B cell (primary cell): ENCODE data around the gene SMURF1. TPM values are rescaled to one million over a fixed set of nuclear protein-coding genes. Genes with fewer than 3 reads are reported as not detected.

Source experiments
- ATAC-seq: fragments of 200-7000 bp; cut with Tn5 transposase; one replicate; pipeline ENCODE4 v1.10.0; 2021; ENCODE audit warnings: low read depth, mild to moderate bottlenecking, moderate number of reproducible peaks, moderate library complexity
- CTCF ChIA-PET: fragments of 350-600 bp; sonication (Branson Sonifier 250); formaldehyde crosslinking; loops from one replicate; lab custom pipeline; 2021; ENCODE audit warnings: antibody characterized with exemption, inconsistent platforms; lab: Charles Lee
- POLR2A ChIA-PET: fragments of 350-600 bp; sonication (Branson Sonifier 250); formaldehyde crosslinking; loops from one replicate; lab custom pipeline; 2021; ENCODE audit warnings: antibody characterized with exemption; lab: Charles Lee
- DNase-seq: peaks from one replicate; pipeline ENCODE4 v3.0.0; 2013
- H2AFZ ChIP-seq: 2 replicates; pipeline ENCODE4 v1.6.1; 2012; ENCODE audit warnings: mild to moderate bottlenecking, low read depth, low read length; ENCODE audit not compliant: insufficient read depth, poor library complexity, severe bottlenecking
- H3K27ac ChIP-seq, 2 donors: 1 replicate in 1 of 2; 2 replicates in 1 of 2; pipeline ENCODE4 v1.5.1; 2012 to 2013; ENCODE audit warnings: low read length in 2 of 2, mild to moderate bottlenecking in 2 of 2, moderate library complexity in 1 of 2
- H3K27me3 ChIP-seq, 4 experiments: fragments of 200-600 bp in 1 of 4; sonication (generic) in 1 of 4; replicated peaks in 1 of 4; 1 replicate in 2 of 4; 2 replicates in 2 of 4; pipeline versions ENCODE4 v1.6.1 to v1.7.0; 2013 to 2016; ENCODE audit warnings: low read length in 3 of 4, mild to moderate bottlenecking in 2 of 4, mixed read lengths in 1 of 4, moderate library complexity in 1 of 4; ENCODE audit not compliant: insufficient read depth in 4 of 4, control insufficient read depth in 3 of 4; ENCODE audit errors: control extremely low read depth in 1 of 4
- H3K36me3 ChIP-seq, 2 experiments: replicated peaks in 1 of 2; 1 replicate in 1 of 2; 2 replicates in 1 of 2; pipeline versions ENCODE4 v1.6.1 to v1.7.1; 2013; ENCODE audit warnings: low read length in 1 of 2; ENCODE audit not compliant: insufficient read depth in 2 of 2, control insufficient read depth in 1 of 2; ENCODE audit errors: control extremely low read depth in 1 of 2, extremely low read depth in 1 of 2
- H3K4me1 ChIP-seq, 2 donors: fragments of 200-600 bp in 1 of 2; sonication (generic) in 1 of 2; 1 replicate in 1 of 2; 2 replicates in 1 of 2; pipeline versions ENCODE4 v1.5.1 to v1.6.1; 2013 to 2017; ENCODE audit warnings: low read length in 2 of 2; ENCODE audit not compliant: control insufficient read depth in 2 of 2, insufficient read depth in 2 of 2
- H3K4me2 ChIP-seq: replicated peaks from 2 replicates; pipeline ENCODE3; 2012; ENCODE audit warnings: mild to moderate bottlenecking, low read depth, low read length; ENCODE audit not compliant: poor library complexity, severe bottlenecking
- H3K4me3 ChIP-seq, 5 experiments: fragments of 200-600 bp in 1 of 5; sonication (generic) in 1 of 5; 1 replicate in 3 of 5; 2 replicates in 2 of 5; pipeline versions ENCODE4 v1.5.1 to v1.7.0; 2011 to 2016; ENCODE audit warnings: low read length in 4 of 5, mild to moderate bottlenecking in 4 of 5, low read depth in 2 of 5, control low read depth in 1 of 5, moderate library complexity in 1 of 5; ENCODE audit not compliant: insufficient read depth in 1 of 5; ENCODE audit errors: control extremely low read depth in 1 of 5, extremely low read depth in 1 of 5
- H3K79me2 ChIP-seq: fragments of 200-600 bp; sonication (generic); one replicate; pipeline ENCODE4 v1.6.0; 2016; ENCODE audit warnings: low read length; ENCODE audit not compliant: control insufficient read depth, insufficient read depth
- H3K9ac ChIP-seq: fragments of 200-600 bp; sonication (generic); 2 replicates; pipeline ENCODE4 v1.6.1; 2017; ENCODE audit warnings: mild to moderate bottlenecking, low read length, moderate library complexity
- H3K9me3 ChIP-seq, 3 donors: one replicate each; pipeline versions ENCODE4 v1.6.1 to v1.7.1; 2013; ENCODE audit warnings: low read length in 2 of 3; ENCODE audit not compliant: control insufficient read depth in 2 of 3, insufficient read depth in 1 of 3; ENCODE audit errors: control extremely low read depth in 1 of 3
- H4K20me1 ChIP-seq: 2 replicates; pipeline ENCODE4 v1.6.0; 2012; ENCODE audit warnings: mild to moderate bottlenecking, low read length; ENCODE audit not compliant: insufficient read depth, control insufficient read depth, poor library complexity, severe bottlenecking
- H3K27ac Mint-ChIP-seq: one replicate; pipeline ENCODE4 v1.8.0; 2021; ENCODE audit warnings: mixed read lengths
- H3K27me3 Mint-ChIP-seq: one replicate; pipeline ENCODE4 v1.8.0; 2021; ENCODE audit warnings: mixed read lengths
- H3K4me1 Mint-ChIP-seq: one replicate; pipeline ENCODE4 v1.8.0; 2021; ENCODE audit warnings: mixed read lengths
- H3K4me3 Mint-ChIP-seq: one replicate; pipeline ENCODE4 v1.8.0; 2021; ENCODE audit warnings: mixed read lengths
- H3K9me3 Mint-ChIP-seq: one replicate; pipeline ENCODE4 v1.8.0; 2022; ENCODE audit warnings: mixed read lengths; ENCODE audit not compliant: insufficient read depth
- CTCF ChIP-seq: fragments of 200-600 bp; IDR thresholded peaks from one replicate; pipeline ENCODE4 v1.8.0; 2022; ENCODE audit warnings: antibody characterized with exemption, mild to moderate bottlenecking
- EZH2 ChIP-seq: IDR thresholded peaks from 2 replicates; pipeline ENCODE4 v1.6.1; 2012; ENCODE audit warnings: borderline replicate concordance, low read depth, mild to moderate bottlenecking, moderate library complexity, low read length; ENCODE audit not compliant: insufficient read depth, poor library complexity, severe bottlenecking
- WGBS: methylation state at CpG from one replicate; pipeline ENCODE4 v1.1.5; 2013; ENCODE audit warnings: missing lambda C conversion rate; ENCODE audit not compliant: insufficient coverage; 5-methylcytosine and 5-hydroxymethylcytosine counted together
- intact Hi-C: fragments of 100-400 bp; cut with micrococcal nuclease; formaldehyde crosslinking; loops from one replicate; pipeline ENCODE4 v1.10.0; 2022
- polyA plus RNA-seq: library from polyadenylated mRNA; depleted of rRNA; stranded (reverse); fragments of >200 nt; gene quantifications from 2 replicates; pipeline ENCODE4 v1.2.3, GENCODE V29; 2012
- total RNA-seq, 2 donors: library from RNA; stranded (reverse); fragments of 120-200 nt in 1 of 2; gene quantifications; 1 replicate in 1 of 2; 2 replicates in 1 of 2; pipeline versions ENCODE4 v1.2.3 to v1.2.4, GENCODE V29; 2013 to 2022

The SMURF1 gene
- total and polyA plus RNA-seq, 2 donors (not counting 1 experiment from before 2014, with no cell fraction given): 7.5 to 28.6 TPM

- no peak overlapping the region for H3K4me3 ChIP-seq
- H3K9ac ChIP-seq: no peak overlapping the region
- no peaks in the 10 kb centered on the region for H3K4me1 ChIP-seq
- H4K20me1 ChIP-seq: peaks cover 12% of the 10 kb centered on the region
- H3K4me3 Mint-ChIP-seq: no peak overlapping the region
- CTCF ChIA-PET: no interaction called here
- no peaks in the 10 kb centered on the region for H3K9me3 ChIP-seq
- H3K9me3 Mint-ChIP-seq: no peaks in the 10 kb centered on the region
- POLR2A ChIA-PET: no interaction called here
- peaks cover 0 to 25% of the 10 kb centered on the region in 2 experiments for H3K36me3 ChIP-seq
- peaks cover 10% of the 10 kb centered on the region for H3K79me2 ChIP-seq
- H3K4me1 Mint-ChIP-seq: peaks cover 7% of the 10 kb centered on the region
- ATAC-seq: no peak
- intact Hi-C loops: no loop called here
- no peak overlapping the region for H3K27ac ChIP-seq
- H2AFZ ChIP-seq: no peak overlapping the region
- H3K27me3 ChIP-seq: no peaks in the 10 kb centered on the region
- H3K27me3 Mint-ChIP-seq: no peaks in the 10 kb centered on the region
- H3K27ac Mint-ChIP-seq: no peak overlapping the region
- H3K4me2 ChIP-seq: no peak overlapping the region
- no peak for DNase-seq
- WGBS: over 99% methylated on average over 8 of the region's 12 CpGs
- TF ChIP-seq CTCF (no peak), EZH2 (no peak)
These were observed 124.1 kb downstream of the SMURF1 start for GRCh38 chr7:99019523-99020412.

GRCh38 chr7:99016196-99016595 lies 127.7 kb downstream of the SMURF1 start:
- TF ChIP-seq CTCF (no peak), EZH2 (no peak)
- no peaks in the 10 kb centered on the region for H3K9me3 ChIP-seq
- no peak overlapping the region for H2AFZ ChIP-seq
- peaks cover 12% of the 10 kb centered on the region for H4K20me1 ChIP-seq
- H3K9ac ChIP-seq: no peak overlapping the region
- CTCF ChIA-PET: interaction anchor here (2.0 kb wide), 1 partner anchor 12 kb away, joined by 4 read pairs; no protein-coding TSS in a partner anchor
- H3K4me1 ChIP-seq: no peaks in the 10 kb centered on the region
- Mint-ChIP-seq H3K4me1 (peaks cover 7% of the 10 kb centered on the region), H3K9me3 (no peaks in the 10 kb centered on the region), H3K4me3 (no peak overlapping the region), H3K27me3 (no peaks in the 10 kb centered on the region), H3K27ac (no peak overlapping the region)
- no peak overlapping the region for H3K27ac ChIP-seq
- H3K36me3 ChIP-seq: peaks cover 0 to 59% of the 10 kb centered on the region in 2 experiments
- H3K27me3 ChIP-seq: no peaks in the 10 kb centered on the region
- DNase-seq: no peak
- ATAC-seq: no peak
- H3K4me3 ChIP-seq: no peak overlapping the region
- intact Hi-C loops: no loop called here
- POLR2A ChIA-PET: no interaction called here
- peaks cover 10% of the 10 kb centered on the region for H3K79me2 ChIP-seq
- 83% methylated on average over 2 of the region's 8 CpGs for WGBS
- H3K4me2 ChIP-seq: no peak overlapping the region
